Sigmoid colon (tissue), 4 donors: ENCODE data around the gene RAP1GAP.

Experiments
- CTCF ChIP-seq, 4 experiments: fragments of 450-650 bp in 3 of 4; fragments of 200-600 bp in 1 of 4; IDR thresholded peaks; one replicate each; pipeline ENCODE4 v1.5.1; 2016 to 2019; ENCODE audit warnings: antibody characterized with exemption in 4 of 4, mild to moderate bottlenecking in 3 of 4, moderate library complexity in 2 of 4
- EP300 ChIP-seq, 4 donors: sonication (generic); formaldehyde crosslinking; IDR thresholded peaks; one replicate each; pipeline ENCODE4 v1.6.1; 2017; ENCODE audit warnings: antibody characterized with exemption in 4 of 4
- POLR2A ChIP-seq, 2 donors: fragments of 450-650 bp; IDR thresholded peaks; one replicate each; pipeline ENCODE4 v1.6.1; 2016; ENCODE audit warnings: antibody characterized with exemption in 2 of 2, mild to moderate bottlenecking in 2 of 2, moderate library complexity in 2 of 2

DNA sequence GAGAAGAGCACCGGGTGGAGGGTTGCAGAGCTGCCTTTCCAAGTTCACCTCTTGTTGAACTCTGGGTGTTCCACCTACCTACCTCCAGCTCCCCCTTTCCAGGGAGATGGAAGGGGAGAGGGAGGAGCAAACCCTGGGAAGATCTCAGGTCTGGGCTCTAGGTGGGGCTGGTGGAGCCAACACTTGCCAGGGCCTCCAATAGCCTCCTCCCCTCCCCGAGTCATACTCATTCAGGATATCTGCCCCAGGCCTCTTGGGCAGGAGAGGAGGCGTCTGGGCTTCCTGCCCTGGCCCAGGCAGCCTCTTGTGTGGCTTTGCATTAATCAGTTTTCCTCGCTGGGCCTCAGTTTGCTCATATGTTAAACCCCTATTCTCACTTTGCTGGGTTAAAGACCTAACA, 13.4 kb downstream of the RAP1GAP start:
- no peak for TF ChIP-seq POLR2A (IDR thresholded peaks at IDR 0.05)
- TF ChIP-seq CTCF (IDR thresholded peaks at IDR 0.05) = no peak
- TF ChIP-seq EP300 (IDR thresholded peaks at IDR 0.05) = no peak
